Nephron (organoid): ENCODE measurements around the gene CTSF.

Source experiments
- H3K27ac Mint-ChIP-seq, 3 experiments: 2 replicates each; pipeline ENCODE4 v1.8.0; 2020; ENCODE audit warnings: mixed read lengths in 3 of 3, mild to moderate bottlenecking in 2 of 3, moderate library complexity in 1 of 3
- H3K27me3 Mint-ChIP-seq: 2 replicates; pipeline ENCODE4 v1.8.0; 2021; ENCODE audit warnings: low read depth, mild to moderate bottlenecking, moderate library complexity, mixed read lengths
- H3K36me3 Mint-ChIP-seq: 2 replicates; pipeline ENCODE4 v1.8.0; 2020; ENCODE audit warnings: low read depth, mixed read lengths
- H3K4me1 Mint-ChIP-seq: 2 replicates; pipeline ENCODE4 v1.8.0; 2020; ENCODE audit warnings: mixed read lengths
- H3K4me3 Mint-ChIP-seq, 3 experiments: 2 replicates each; pipeline ENCODE4 v1.8.0; 2020; ENCODE audit warnings: mild to moderate bottlenecking in 3 of 3, mixed read lengths in 3 of 3, moderate library complexity in 2 of 3
- H3K9me3 Mint-ChIP-seq: 2 replicates; pipeline ENCODE4 v1.8.0; 2020; ENCODE audit warnings: mixed read lengths
- CTCF ChIP-seq, 3 experiments: fragments of 200-600 bp; sonication (generic); IDR thresholded peaks; one replicate each; pipeline ENCODE4 v1.5.0; 2021; ENCODE audit warnings: antibody characterized with exemption in 3 of 3; ENCODE audit not compliant: unreplicated experiment in 3 of 3

Gene CTSF

GRCh38 chr11:66562907-66563583 is 5.4 kb downstream of the CTSF start:
- no peaks in the 10 kb centered on the region for H3K27me3 Mint-ChIP-seq
- no peak overlapping the region for H3K4me3 Mint-ChIP-seq

GRCh38 chr11:66562275-66562674 is 6.1 kb downstream of the CTSF start:
- TF ChIP-seq CTCF (IDR thresholded peaks at IDR 0.05; ENCODE audit: unreplicated experiment in 3 of 3) = no peak
- no peaks in the 10 kb centered on the region for H3K9me3 Mint-ChIP-seq
- H3K27ac Mint-ChIP-seq = no peak overlapping the region
- no peaks in the 10 kb centered on the region for H3K27me3 Mint-ChIP-seq
- H3K36me3 Mint-ChIP-seq = no peaks in the 10 kb centered on the region
- H3K4me1 Mint-ChIP-seq = no peaks in the 10 kb centered on the region
- no peak overlapping the region for H3K4me3 Mint-ChIP-seq

More at GRCh38 chr11:66562907-66563583, 5.4 kb downstream of the CTSF start:
- Mint-ChIP-seq H3K27ac (no peak overlapping the region), H3K4me1 (no peaks in the 10 kb centered on the region), H3K9me3 (no peaks in the 10 kb centered on the region), H3K36me3 (no peaks in the 10 kb centered on the region)
- TF ChIP-seq CTCF (IDR thresholded peaks at IDR 0.05; ENCODE audit: unreplicated experiment in 3 of 3) = no peak

GRCh38 chr11:66561975-66562248 is 6.5 kb downstream of the CTSF start:
- Mint-ChIP-seq H3K4me3 (no peak overlapping the region), H3K9me3 (no peaks in the 10 kb centered on the region), H3K4me1 (no peaks in the 10 kb centered on the region), H3K27me3 (no peaks in the 10 kb centered on the region), H3K27ac (no peak overlapping the region), H3K36me3 (no peaks in the 10 kb centered on the region)
- no peak for TF ChIP-seq CTCF (IDR thresholded peaks at IDR 0.05; ENCODE audit: unreplicated experiment in 3 of 3)

GRCh38 chr11:66561178-66561974 is 7.0 kb downstream of the CTSF start:
- H3K27me3 Mint-ChIP-seq = no peaks in the 10 kb centered on the region
- H3K9me3 Mint-ChIP-seq = no peaks in the 10 kb centered on the region
- H3K36me3 Mint-ChIP-seq = no peaks in the 10 kb centered on the region
- no peak for TF ChIP-seq CTCF (IDR thresholded peaks at IDR 0.05; ENCODE audit: unreplicated experiment in 3 of 3)
- H3K4me3 Mint-ChIP-seq = no peak overlapping the region
- H3K4me1 Mint-ChIP-seq = no peaks in the 10 kb centered on the region
- H3K27ac Mint-ChIP-seq = no peak overlapping the region

GRCh38 chr11:66559866-66560676 is 8.3 kb downstream of the CTSF start:
- Mint-ChIP-seq H3K27me3 (no peaks in the 10 kb centered on the region), H3K9me3 (no peaks in the 10 kb centered on the region), H3K4me3 (no peak overlapping the region), H3K27ac (no peak overlapping the region), H3K36me3 (no peaks in the 10 kb centered on the region), H3K4me1 (no peaks in the 10 kb centered on the region)
- no peak for TF ChIP-seq CTCF (IDR thresholded peaks at IDR 0.05; ENCODE audit: unreplicated experiment in 3 of 3)
